Central memory CD8-positive, alpha-beta T cell (primary cell): Measurements from ENCODE around the gene RNF180.

ENCODE experiments used
- ATAC-seq: fragments of 150-1000 bp; cut with Tn5 transposase; replicated peaks from 2 replicates; pipeline ENCODE4 v1.10.0; 2022; ENCODE audit warnings: mild to moderate bottlenecking, moderate FRiP score, moderate number of reproducible peaks; ENCODE audit not compliant: poor library complexity, severe bottlenecking; ENCODE audit errors: extremely low read depth
- DNase-seq, 2 donors: peaks; one replicate each; pipeline ENCODE4 v3.0.0; 2021; ENCODE audit warnings: low spot score in 2 of 2
- H3K27ac Mint-ChIP-seq: one replicate; pipeline ENCODE4 v1.8.0; 2022; ENCODE audit warnings: low read depth, mild to moderate bottlenecking, moderate library complexity, mixed read lengths
- H3K27me3 Mint-ChIP-seq: one replicate; pipeline ENCODE4 v1.8.0; 2022; ENCODE audit warnings: mixed read lengths
- H3K36me3 Mint-ChIP-seq: one replicate; pipeline ENCODE4 v1.8.0; 2022; ENCODE audit warnings: mild to moderate bottlenecking, moderate library complexity, mixed read lengths; ENCODE audit not compliant: insufficient read depth
- H3K4me1 Mint-ChIP-seq: one replicate; pipeline ENCODE4 v1.8.0; 2022; ENCODE audit warnings: mixed read lengths
- H3K4me3 Mint-ChIP-seq: one replicate; pipeline ENCODE4 v1.8.0; 2022; ENCODE audit warnings: mild to moderate bottlenecking, moderate library complexity, mixed read lengths
- H3K9me3 Mint-ChIP-seq: one replicate; pipeline ENCODE4 v1.8.0; 2022; ENCODE audit warnings: mixed read lengths

The RNF180 gene, protein sequence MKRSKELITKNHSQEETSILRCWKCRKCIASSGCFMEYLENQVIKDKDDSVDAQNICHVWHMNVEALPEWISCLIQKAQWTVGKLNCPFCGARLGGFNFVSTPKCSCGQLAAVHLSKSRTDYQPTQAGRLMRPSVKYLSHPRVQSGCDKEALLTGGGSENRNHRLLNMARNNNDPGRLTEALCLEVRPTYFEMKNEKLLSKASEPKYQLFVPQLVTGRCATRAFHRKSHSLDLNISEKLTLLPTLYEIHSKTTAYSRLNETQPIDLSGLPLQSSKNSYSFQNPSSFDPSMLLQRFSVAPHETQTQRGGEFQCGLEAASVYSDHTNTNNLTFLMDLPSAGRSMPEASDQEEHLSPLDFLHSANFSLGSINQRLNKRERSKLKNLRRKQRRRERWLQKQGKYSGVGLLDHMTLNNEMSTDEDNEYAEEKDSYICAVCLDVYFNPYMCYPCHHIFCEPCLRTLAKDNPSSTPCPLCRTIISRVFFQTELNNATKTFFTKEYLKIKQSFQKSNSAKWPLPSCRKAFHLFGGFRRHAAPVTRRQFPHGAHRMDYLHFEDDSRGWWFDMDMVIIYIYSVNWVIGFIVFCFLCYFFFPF

DNA sequence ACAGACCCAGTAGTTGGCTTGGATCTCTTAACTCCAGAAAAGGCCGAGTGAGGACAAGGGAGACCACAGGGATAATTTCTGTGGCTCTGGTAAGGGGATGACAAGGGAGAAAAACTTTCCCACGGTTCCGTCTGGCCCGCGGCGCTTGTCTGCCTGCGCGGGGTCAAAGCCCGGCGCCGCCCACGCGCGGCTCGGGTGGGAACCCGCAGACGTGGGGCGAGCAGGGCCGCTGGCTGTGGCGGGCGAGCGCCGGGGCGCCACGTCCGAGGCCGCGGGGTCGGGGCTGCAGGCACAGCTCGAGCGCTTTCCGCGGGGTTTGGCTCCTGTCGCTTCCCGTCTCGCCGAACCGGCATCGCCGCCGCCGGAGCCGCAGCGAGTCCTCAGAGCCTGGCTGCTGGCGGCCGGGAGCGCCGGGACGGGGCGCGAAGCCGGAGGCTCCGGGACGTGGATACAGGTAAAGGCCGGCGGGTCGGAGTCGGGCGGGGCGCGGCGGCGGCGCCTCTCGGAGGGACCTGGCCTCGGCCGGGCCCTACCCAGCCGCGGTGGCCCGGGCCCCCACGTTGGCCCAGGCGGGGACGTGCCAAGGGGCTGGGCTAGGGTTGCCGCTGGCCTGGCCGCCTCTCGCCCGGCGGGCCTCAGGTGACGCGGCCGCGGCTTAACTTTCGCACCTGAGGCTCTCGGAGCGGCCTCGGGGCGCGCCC is at the start of gene RNF180:
RNF180 (plus strand) TSS at position 344 of the 701 bp plus-strand sequence. CDS start 34,965 bp downstream, outside the sequence.
- no peak within 1 kb of the TSS for H3K4me3 Mint-ChIP-seq
- ATAC-seq (no peak), DNase-seq (no peak)
- peaks cover 18% of the 10 kb centered on the region for H3K27me3 Mint-ChIP-seq
- H3K27ac Mint-ChIP-seq: no peak within 1 kb of the TSS
- no peaks in the 10 kb centered on the region for H3K4me1 Mint-ChIP-seq
- H3K9me3 Mint-ChIP-seq: peaks cover 10% of the 10 kb centered on the region
- peaks cover 2% of the 10 kb centered on the region for H3K36me3 Mint-ChIP-seq

- Mint-ChIP-seq H3K36me3 (no peaks in the 10 kb centered on the region), H3K27ac (no peak overlapping the region), H3K9me3 (no peaks in the 10 kb centered on the region), H3K4me3 (no peak overlapping the region), H3K4me1 (no peaks in the 10 kb centered on the region), H3K27me3 (no peaks in the 10 kb centered on the region)
- no peak for DNase-seq
- ATAC-seq: no peak
Measured at GRCh38 chr5:64125521-64125920, 40.1 kb upstream of the RNF180 start.

DNA sequence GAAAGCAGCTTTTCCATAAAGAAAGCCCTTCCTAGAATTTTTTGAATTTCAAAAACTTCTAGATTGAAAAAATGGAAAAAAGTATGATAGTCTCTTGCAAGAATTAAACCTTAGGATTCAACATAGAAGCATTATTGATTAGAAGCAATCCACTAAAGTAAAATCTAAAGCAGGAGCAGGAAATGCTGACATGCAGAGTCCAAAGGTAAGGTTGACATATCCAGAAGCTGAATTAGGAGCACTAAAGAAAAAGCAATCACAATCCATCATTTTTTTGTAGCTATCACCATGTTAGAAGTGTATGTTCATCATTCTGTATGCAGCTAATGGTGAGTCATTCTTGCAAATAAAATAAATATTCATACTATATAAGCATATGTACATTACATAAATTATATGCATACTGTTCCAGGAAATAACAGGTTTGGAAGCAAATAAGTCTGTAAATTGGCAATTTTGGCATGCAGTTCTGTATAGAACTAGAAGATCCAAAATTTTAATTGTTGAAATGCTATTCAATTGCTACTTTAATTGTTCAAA is 39.4 kb upstream of the RNF180 start:
- H3K27me3 Mint-ChIP-seq: no peaks in the 10 kb centered on the region
- H3K4me3 Mint-ChIP-seq: no peak overlapping the region
- H3K4me1 Mint-ChIP-seq: no peaks in the 10 kb centered on the region
- no peak for ATAC-seq
- no peaks in the 10 kb centered on the region for H3K9me3 Mint-ChIP-seq
- DNase-seq: no peak
- no peak overlapping the region for H3K27ac Mint-ChIP-seq
- H3K36me3 Mint-ChIP-seq: no peaks in the 10 kb centered on the region

DNA sequence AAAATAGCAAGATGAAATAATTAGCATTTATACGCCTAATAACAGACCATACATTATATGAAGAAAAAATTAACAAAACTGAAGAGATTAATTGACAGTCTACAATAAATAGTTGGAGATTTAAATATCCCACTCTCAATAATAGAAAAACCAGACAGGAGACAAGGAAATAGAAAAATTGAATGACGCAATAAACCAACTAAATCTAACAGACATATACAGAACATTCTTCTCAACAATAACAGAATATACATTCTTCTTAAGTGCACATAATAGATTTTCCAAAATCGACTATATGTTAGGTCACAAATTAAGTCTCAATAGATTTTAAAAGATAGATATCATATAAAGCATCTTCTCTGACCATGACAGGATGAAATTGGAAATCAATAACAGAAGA is 25.6 kb upstream of the RNF180 start:
- Mint-ChIP-seq H3K27ac (no peak overlapping the region), H3K27me3 (no peaks in the 10 kb centered on the region), H3K4me3 (no peak overlapping the region), H3K9me3 (peaks cover 13% of the 10 kb centered on the region), H3K4me1 (no peaks in the 10 kb centered on the region), H3K36me3 (no peaks in the 10 kb centered on the region)
- DNase-seq: no peak
- ATAC-seq: no peak

- H3K9me3 Mint-ChIP-seq: no peaks in the 10 kb centered on the region
- H3K4me3 Mint-ChIP-seq: no peak overlapping the region
- peaks cover 2% of the 10 kb centered on the region for H3K36me3 Mint-ChIP-seq
- H3K4me1 Mint-ChIP-seq: no peaks in the 10 kb centered on the region
- H3K27me3 Mint-ChIP-seq: no peaks in the 10 kb centered on the region
- H3K27ac Mint-ChIP-seq: no peak overlapping the region
- ATAC-seq: no peak
- no peak for DNase-seq
Measured at GRCh38 chr5:64144425-64145215, 21.0 kb upstream of the RNF180 start.

- no peak overlapping the region for H3K4me3 Mint-ChIP-seq
- no peak overlapping the region for H3K27ac Mint-ChIP-seq
- H3K36me3 Mint-ChIP-seq: peaks cover 2% of the 10 kb centered on the region
- no peak for DNase-seq
- no peak for ATAC-seq
- no peaks in the 10 kb centered on the region for H3K9me3 Mint-ChIP-seq
- no peaks in the 10 kb centered on the region for H3K27me3 Mint-ChIP-seq
- no peaks in the 10 kb centered on the region for H3K4me1 Mint-ChIP-seq
Measured at GRCh38 chr5:64145216-64145895, 20.3 kb upstream of the RNF180 start.

- no peaks in the 10 kb centered on the region for H3K4me1 Mint-ChIP-seq
- H3K27ac Mint-ChIP-seq: no peak overlapping the region
- H3K4me3 Mint-ChIP-seq: no peak overlapping the region
- no peaks in the 10 kb centered on the region for H3K9me3 Mint-ChIP-seq
- DNase-seq (no peak), ATAC-seq (no peak)
- H3K27me3 Mint-ChIP-seq: no peaks in the 10 kb centered on the region
- peaks cover 2% of the 10 kb centered on the region for H3K36me3 Mint-ChIP-seq
Measured at GRCh38 chr5:64147379-64147778, 18.3 kb upstream of the RNF180 start.

- H3K27ac Mint-ChIP-seq: no peak overlapping the region
- ATAC-seq (no peak), DNase-seq (no peak)
- no peaks in the 10 kb centered on the region for H3K4me1 Mint-ChIP-seq
- peaks cover 2% of the 10 kb centered on the region for H3K36me3 Mint-ChIP-seq
- no peaks in the 10 kb centered on the region for H3K9me3 Mint-ChIP-seq
- no peak overlapping the region for H3K4me3 Mint-ChIP-seq
- no peaks in the 10 kb centered on the region for H3K27me3 Mint-ChIP-seq
Measured at GRCh38 chr5:64147849-64148441, 17.7 kb upstream of the RNF180 start.

DNA sequence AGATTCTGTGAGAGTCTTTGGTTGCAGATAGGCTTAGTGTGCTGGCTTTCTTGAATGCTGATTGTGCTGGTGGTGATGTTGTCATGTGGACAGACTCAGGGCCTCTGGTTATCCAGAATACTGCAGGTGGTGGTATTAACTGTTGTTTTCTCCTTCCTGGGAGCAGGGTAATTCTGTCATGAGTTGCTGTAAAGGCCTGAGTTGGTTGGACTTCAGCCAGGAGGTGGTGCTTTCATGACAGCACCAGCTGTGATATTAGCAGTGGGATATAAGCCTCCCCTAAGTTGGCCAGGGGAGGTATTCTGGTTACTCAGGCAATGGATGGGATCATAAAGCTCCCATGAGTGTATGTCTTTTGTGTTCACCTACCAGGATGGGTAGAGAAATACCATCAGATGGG is 16.4 kb upstream of the RNF180 start:
- no peak for ATAC-seq
- no peak for DNase-seq
- Mint-ChIP-seq H3K27ac (no peak overlapping the region), H3K4me3 (no peak overlapping the region), H3K36me3 (peaks cover 2% of the 10 kb centered on the region), H3K27me3 (no peaks in the 10 kb centered on the region), H3K9me3 (peaks cover 4% of the 10 kb centered on the region), H3K4me1 (no peaks in the 10 kb centered on the region)

- no peak for DNase-seq
- peaks cover 10% of the 10 kb centered on the region for H3K9me3 Mint-ChIP-seq
- H3K4me3 Mint-ChIP-seq: no peak overlapping the region
- H3K27ac Mint-ChIP-seq: no peak overlapping the region
- H3K27me3 Mint-ChIP-seq: no peaks in the 10 kb centered on the region
- no peak for ATAC-seq
- H3K36me3 Mint-ChIP-seq: peaks cover 2% of the 10 kb centered on the region
- no peaks in the 10 kb centered on the region for H3K4me1 Mint-ChIP-seq
Measured at GRCh38 chr5:64149857-64150521, 15.7 kb upstream of the RNF180 start.

- H3K27ac Mint-ChIP-seq: no peak overlapping the region
- no peak for ATAC-seq
- no peaks in the 10 kb centered on the region for H3K36me3 Mint-ChIP-seq
Measured at GRCh38 chr5:64156261-64156660, 9.4 kb upstream of the RNF180 start.

More at GRCh38 chr5:64156261-64156660, 9.4 kb upstream of the RNF180 start:
- DNase-seq: no peak
- peaks cover 20% of the 10 kb centered on the region for H3K9me3 Mint-ChIP-seq
- H3K27me3 Mint-ChIP-seq: no peaks in the 10 kb centered on the region
- no peak overlapping the region for H3K4me3 Mint-ChIP-seq
- no peaks in the 10 kb centered on the region for H3K4me1 Mint-ChIP-seq
